GM21381 (cell line): ENCODE data around the gene RHOBTB1.
"Not testable (repeated sequence)": the region's sequence is repeated elsewhere in the genome, so short reads cannot be mapped to it uniquely, and the experiment has no call there.

Source experiments
- ATAC-seq: cut with Tn5 transposase; IDR thresholded peaks from one replicate; pipeline ENCODE4 v1.9.1; 2021; ENCODE audit warnings: mild to moderate bottlenecking, moderate library complexity; ENCODE audit not compliant: unreplicated experiment

Gene RHOBTB1

DNA sequence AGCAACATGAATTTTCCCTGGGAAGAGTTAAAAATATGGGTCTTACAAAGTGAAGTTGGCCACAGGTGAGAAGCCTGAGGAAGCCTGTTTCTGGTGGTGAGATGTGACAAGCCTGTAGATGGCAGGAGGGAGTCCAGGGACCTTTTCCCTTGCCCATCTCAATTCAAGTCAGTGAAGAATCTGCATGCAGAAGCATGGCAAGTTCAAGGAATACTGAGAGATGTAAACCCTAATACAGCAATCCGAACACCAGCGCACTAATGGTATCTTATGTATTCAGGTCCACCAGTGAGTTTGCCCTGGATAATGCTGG lies 73.6 kb downstream of the RHOBTB1 start:
- no peak for ATAC-seq

DNA sequence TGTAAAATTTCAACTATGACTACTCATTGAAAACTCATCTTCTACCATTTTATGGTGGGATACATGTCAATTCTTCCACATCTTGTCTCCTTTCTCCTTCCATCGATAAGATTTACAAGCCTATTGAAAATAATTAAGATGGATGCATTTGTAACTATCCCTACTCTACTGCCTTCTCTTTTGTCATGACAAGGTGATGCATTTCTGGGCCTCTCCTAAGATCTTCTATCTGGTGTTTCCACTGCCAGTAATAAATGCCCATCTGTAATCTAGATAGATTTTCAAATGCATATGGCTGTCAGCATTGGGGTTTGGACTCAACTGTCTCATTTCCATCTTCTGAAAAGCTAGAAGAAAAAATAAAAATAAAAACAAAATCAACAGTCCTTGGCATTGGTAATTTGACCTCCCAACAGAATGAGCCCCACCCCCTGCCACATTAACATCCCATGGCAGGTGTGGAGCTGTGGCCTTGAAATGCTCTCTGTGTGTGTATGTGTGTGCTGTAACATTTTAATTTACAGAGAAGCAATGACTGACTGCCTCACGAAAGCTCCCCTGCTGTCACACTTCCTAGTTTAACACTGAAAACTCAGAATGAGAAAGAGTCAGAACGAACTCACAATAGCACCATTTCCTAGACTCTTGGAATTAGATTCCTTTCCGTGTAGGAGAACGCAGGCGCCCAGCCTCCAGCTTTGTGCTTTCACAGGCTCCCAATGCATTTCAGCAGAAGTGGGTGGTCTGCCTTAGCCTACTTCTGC lies 74.2 kb downstream of the RHOBTB1 start:
- ATAC-seq: no peak

DNA sequence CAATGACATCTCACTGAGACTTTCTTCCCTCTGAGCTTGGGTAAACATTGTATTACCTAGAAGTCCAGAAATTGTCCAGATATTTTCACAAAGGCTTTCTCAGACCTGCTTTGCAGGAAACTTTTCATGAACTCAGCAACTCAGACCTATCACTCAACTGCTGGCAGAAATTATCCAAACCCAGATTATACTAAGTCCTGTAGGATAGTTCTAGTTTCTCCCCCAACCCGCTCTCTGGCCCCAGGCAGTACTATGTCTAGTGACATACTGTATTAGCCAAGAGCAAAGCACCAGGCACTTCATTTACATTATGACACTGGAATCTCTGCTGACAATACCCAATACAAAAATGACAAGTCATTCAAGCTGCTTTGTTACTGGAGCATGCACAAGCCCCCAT lies 75.0 kb downstream of the RHOBTB1 start:
- no peak for ATAC-seq

DNA sequence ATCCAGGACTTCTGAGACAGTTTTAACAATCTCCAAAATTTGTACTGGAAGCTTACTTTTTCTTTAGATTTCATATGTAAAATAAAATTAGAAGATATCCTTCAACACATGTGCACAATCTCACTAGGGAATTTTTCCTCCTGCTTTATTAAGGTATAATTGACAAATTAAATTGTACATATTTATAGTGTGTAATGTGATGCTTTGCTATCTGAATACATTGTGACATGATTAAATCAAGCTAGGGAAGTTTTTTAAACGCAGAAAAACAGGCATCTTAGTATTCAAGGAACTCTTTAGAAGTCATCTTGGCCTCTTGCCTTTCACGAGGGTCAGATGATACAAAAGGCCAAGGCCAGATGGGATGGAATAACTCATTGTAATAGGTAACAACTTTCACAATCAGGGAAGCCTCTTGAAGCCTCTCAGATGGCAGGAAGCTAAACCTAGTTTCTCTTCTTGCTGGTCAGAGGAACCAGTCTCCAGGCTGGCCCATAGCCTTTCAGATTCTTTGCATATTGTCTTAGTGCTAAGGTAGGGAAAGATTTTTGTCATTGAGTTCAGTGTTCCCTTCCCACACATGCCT lies 78.7 kb downstream of the RHOBTB1 start:
- ATAC-seq: no peak

DNA sequence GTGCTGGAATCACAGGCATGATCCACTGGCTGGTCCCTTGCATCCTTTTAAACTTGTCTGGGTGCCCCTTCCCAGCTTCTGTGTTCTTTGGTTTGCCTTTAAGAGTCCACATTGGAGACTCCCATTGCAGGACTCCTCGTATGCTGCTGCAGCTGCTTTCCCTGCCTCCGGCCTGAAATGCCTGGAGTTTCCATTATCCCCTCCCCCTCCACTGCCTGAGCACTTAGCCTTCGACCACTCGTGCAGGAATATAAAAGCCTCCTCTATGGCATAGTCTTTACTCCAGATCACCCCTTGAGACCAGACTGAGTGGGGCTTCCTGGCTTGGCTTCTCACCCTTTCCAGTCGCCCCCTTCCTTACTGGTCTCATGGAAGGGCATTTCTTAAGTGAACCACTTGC lies 80.2 kb downstream of the RHOBTB1 start:
- no peak for ATAC-seq

DNA sequence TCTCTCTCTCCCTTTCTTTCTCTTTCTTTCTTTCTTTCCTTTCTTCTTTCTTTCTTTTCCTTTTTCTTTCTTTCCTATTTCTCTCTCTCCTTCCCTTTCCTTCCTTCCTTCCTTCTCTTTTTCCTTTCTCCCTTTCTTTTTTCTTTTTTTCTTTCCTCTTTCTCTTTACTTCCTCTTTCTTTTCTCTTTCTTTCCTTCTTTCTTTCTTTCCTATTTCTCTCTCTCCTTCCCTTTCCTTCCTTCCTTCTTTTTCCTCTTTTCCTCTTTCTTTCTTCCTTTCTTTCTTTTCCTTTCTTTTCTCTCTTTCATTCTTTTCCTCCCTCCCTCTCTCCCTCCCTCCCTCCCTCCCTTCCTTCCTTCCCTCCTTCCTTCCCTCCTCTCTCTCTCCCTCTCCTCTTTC lies 81.5 kb downstream of the RHOBTB1 start:
- ATAC-seq: no peak

DNA sequence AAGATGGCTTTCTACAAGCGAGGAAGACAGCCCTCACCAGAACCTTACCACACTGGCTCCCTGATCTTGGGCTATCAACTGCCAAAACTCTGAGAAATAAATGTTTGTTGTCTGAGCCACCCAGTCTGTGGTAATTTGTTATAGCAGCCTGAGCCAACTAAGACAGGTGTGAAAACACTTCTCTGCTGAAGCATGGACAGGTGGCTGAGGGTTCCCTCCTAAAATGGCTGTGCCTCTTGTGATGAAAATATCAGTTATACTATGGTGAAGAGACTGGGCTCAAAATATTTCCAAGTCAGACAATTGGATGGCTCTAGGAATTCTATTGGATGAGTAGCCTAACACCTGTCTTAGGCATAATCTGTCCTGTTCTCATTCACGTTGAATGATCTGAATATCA lies 87.6 kb downstream of the RHOBTB1 start:
- ATAC-seq: no peak

DNA sequence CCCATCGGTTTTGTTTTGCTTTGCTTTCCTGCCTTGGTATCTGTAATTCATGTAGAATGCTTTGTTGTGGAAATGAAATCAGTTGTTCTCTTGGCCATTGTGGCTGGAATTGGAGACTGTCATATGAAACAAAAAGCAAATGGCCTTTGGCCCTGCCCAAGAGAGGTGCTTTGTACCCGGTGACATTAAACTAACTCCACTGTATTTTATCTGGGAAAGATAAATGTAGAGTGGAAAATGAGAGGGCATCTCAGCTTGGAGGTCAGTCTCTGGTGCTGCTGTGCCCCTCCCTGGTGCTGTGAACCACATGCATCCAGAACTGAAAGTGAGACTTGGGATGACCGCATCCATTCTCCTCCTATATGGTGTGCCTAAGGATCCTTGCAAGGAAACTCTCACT lies 90.3 kb downstream of the RHOBTB1 start:
- no peak for ATAC-seq

DNA sequence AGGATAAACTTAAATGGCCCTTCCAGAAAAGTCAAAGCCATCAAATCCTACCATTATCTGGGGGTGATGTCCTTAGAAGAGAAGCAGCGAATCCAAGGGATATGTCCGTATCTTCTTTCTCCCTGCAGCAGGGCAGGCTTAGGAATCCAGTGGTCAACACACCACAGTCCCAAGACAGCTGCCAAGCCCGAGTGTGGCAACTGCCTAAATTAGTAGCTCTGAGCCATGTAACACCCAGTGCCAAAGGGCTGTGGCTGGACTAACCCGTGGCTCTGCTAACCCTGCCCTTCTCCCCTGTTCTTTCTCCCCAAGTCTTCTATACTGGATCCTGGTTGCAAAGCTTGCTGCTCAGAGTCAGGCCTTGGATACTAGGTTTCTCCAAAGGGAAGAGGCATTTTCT lies 90.9 kb downstream of the RHOBTB1 start:
- no peak for ATAC-seq

DNA sequence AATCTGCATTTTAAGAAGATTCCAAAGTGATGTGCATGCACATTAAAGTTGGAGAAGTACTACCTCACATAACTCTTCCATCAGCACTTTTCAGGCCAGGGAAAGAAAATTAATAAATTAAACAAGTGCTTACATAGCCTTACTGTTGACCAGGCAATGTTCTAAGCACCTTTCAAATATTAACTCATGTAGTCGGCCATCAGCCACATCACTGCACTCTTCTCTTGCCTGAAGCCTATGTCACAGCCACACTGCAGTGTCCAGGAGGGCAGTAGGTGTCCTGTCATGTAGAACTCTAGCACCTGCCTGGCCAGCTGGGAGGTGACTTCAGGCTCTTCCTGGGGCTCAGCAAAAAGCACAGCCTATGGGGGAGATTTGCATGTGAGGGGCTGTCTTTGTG lies 94.2 kb downstream of the RHOBTB1 start:
- ATAC-seq: no peak

DNA sequence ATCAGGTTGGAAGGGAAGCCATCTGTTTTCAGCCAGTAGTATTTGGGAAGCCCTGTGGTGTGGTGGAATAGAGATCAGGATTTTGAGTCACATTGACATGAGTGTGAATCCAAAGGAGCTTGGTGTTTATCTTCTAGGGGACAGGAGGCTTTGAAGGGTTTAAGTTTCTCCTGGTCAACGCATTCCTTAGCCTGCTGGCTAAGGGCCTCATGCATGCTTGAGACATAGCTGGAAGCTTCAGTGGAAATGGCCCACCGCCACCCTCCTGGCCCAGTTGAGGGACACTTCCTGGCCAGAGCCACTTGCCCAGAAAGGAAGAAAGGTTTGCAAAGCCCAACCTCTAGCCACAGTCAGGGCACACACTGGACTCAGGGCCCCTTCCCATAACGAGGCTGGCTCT lies 94.8 kb downstream of the RHOBTB1 start:
- ATAC-seq: no peak

DNA sequence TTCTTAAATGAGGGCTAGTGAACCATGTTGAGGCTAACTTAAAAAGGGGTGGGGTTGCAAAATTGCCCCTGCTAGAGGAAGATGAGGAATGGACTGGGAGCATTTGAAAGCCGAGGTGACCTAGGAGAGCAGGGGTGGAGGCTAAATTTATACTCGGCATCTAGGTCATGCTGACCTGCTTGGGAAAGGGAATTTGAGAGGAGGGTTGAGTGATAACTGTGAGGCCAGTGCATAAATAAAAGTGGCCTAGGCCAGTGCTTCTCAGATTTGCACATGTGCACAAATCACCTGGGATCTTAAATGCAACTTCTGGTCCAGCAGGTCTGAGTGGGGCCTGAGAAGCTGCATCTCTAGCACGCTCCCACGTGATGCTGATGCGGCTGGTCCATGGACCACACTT lies 95.3 kb downstream of the RHOBTB1 start:
- no peak for ATAC-seq

DNA sequence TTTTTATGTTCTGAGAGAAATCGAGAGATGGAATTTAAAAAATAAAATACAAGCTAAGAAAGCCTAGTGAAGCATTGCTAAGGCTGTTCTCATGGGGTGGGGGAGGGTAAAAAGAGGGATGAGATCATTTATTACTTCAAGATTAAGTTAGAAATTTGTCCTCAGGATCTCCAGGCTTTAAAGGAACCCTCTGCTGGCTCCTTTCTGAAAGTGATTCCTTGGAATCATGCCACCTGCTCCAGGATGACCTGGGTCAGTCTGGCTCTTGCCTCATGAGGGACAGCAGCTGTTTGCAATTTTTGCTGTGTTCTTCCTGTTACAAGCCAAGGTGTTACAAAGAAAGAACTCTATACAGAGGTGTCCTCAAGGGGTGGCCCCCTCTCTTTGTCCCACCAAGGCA lies 95.9 kb downstream of the RHOBTB1 start:
- no peak for ATAC-seq

DNA sequence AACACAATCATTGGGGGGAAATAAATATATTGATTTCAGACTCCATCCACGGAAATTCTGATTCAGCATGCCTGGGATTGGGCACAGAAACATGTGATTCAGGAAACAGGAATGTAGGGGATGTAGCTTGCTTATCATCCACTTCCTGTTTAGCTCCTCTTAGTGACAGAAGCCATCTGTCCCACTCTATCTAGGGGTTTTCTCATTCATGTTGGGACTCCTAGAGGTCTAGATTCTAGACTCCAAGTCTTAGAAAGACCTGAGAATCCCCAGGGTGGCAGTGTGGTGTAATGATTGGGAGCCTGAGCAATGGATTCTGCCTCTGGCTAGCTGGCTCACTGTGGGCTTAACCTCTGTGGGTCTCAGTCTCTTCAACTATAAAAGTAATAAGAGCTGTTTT lies 97.8 kb downstream of the RHOBTB1 start:
- ATAC-seq: no peak

DNA sequence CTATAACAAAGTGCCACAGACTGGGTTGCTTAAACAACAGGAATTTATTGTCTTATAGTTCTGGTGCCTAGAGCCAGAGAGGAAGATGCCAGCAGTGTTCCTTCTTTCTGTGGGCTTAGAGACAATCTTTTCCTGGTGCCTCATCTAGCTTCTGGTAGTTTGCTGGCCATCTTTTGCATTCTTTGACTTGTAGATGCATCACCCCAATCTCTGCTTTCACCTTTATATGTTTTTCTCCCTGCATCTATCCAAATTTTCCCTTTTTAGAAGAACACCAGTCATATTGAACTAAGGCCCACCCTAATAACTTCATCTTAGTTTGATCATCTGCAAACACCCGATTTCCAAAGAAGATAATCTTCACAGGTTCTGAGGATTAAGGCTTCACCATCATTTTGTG lies 98.9 kb downstream of the RHOBTB1 start:
- ATAC-seq: no peak

DNA sequence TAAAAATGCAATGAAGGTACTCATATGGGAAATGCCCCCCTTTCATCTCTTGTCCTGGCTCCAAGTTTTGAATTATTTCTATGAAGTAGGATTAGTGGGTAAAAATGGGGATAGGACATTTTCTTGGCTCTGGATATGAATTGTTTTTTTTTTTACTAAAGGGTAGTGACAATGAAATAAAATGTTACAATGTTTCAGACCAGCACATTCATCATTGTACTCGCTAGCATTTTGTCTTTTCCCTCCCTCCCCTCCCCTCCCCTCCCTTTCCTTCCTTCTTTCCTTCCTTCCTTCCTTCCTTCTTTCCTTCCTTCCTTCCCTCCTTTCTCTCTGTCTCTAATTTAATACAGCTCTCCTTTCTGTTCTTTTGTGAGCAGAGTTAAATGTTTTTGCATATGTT lies 101.3 kb downstream of the RHOBTB1 start:
- ATAC-seq: no peak

DNA sequence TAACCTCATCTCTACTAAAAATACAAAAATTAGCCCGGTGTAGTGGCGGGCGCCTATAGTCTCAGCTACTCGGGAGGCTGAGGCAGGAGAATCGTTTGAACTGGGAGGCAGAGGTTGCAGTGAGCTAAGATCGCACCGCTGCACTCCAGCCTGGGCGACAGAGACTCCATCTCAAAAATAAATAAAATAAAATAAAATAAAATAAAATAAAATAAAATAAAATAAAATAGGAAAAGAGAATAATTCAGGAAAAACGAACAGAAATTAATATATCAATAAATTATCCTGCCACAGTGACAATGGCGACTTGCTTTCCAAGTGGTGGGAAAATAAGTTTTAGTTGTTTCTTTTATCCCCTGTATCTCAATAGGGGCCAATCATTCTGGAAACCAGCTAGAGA lies 102.8 kb downstream of the RHOBTB1 start:
- ATAC-seq: not testable (repeated sequence)

DNA sequence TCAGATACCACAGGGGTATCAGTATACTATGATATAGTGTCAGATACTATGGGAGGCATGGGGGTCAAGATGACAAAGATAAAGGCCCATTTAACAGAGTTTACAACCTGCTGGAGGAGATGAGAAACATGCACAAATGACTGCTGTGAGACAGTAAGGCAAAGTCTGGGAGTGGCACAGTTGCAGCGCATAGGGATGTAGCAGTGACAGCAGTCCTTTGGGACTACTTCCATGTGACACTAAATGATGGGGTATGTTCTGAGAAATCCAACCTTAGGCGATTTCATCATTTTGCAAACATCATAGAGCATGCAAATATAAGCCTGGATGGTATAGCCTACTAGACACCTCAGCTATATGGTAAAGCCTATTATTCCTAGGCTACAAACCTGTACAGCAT lies 108.9 kb downstream of the RHOBTB1 start:
- no peak for ATAC-seq

DNA sequence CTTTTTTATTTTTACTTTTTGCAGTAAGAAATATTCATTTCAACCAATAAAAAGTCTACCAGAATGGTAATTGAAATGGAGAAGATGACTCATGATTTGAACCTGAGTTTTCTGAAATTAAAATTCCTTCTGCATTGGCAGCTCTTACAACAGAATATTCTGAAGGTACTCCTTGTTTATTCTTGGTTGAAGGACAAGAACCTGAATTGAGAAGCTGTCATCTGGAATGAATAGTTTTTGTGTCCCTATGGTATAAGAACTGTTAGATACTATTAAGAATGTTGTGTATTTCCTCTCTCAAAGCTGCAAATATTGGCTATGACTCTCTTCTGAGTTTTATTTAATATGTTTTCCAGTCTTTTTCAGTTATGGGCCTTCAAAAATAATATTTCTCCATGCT lies 109.6 kb downstream of the RHOBTB1 start:
- ATAC-seq: no peak

DNA sequence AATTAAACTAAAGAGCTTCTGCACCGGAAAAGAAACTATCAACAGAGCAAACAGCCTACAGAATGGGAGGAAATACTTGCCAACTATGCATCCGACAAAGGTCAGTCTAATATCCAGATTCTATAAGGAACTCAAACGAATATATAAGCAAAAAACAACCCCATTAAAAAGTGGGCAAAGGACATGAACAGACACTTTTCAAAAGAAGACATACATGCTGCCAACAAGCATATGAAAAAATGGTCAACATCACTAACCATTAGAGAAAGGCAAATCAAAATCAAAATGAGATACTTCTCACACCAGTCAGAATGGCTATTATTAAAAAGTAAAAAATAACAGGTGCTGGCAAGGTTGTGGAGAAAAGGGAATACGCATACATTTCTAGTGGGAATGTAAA lies 111.8 kb downstream of the RHOBTB1 start:
- not testable (repeated sequence) for ATAC-seq

DNA sequence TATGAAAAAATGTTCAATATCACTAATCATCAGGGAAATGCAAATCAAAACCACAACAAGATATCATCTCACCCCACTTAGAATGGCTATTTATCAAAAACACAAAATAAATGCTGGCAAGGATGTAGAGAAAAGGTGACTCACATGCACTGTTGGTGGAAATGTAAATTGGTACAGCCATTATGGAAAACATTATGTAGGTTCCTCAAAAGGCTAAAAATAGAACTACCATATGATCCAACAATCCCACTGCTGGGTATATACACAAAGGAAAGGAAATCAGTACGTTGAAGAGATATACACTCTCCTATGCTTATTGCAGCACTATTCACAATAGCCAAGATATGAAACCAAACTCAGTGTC lies 115.5 kb downstream of the RHOBTB1 start:
- ATAC-seq: no peak

DNA sequence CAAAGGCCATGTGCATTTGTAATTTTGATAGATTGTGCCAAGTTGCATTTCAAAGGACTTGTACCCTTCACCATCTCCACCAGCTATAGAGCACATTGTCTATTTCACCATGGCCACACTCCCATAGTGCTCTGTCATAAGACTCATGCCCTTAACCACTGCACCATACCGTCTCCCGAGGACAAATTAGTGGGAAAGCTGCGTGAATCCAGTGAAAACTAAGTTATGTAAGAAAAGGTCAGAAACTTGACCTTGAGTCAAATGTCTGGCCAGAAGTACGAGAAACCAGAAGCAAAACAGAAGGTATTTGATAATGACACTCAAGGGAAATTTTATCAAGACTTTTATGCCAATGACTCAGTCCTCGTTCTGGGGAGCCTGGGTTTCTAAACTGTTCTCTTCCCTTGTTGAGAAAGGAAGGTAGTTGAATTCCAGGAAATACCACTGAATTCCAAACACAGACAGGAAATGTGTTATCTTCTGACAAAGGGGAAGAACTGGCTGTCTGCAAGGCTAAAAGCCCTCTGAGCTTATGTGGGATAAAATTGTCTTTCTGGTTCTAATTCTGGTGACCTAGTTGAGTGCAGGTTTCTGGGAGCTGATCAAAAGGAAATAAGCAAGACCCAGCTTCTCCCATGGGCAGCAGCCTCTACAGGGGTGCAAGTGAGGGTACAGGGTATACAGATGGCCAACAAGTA lies 116.0 kb downstream of the RHOBTB1 start:
- no peak for ATAC-seq

DNA sequence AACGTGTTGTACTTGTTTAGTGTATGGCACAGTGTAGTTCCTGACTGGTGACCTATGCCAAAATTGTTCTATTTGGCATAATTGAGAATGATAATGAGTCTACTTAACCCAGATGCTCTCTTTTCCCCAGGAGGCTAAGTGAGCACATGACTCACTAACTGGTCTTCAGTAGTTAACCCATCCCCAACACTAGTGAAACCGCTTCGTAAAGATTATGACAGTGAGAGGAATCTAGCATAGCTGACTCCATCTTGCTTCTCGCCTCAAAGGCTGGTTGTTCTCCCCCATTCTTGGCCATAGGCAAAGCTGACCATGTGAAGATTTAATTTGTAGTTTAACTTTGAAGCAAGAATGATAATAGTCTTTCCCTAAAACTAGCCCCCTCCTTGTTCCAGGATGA lies 118.5 kb downstream of the RHOBTB1 start:
- ATAC-seq: no peak
